Right lobe of liver (tissue), 4 donors: ENCODE data around the gene FARS2.

ENCODE experiments used
- POLR2A ChIP-seq: fragments of 450-650 bp; IDR thresholded peaks from one replicate; pipeline ENCODE4 v1.6.1; 2017; ENCODE audit warnings: antibody characterized with exemption, mild to moderate bottlenecking
- TF ChIP-seq, protein P1 (sequence below), 4 donors: fragments of 200-600 bp in 3 of 4; fragments of 450-650 bp in 1 of 4; IDR thresholded peaks; one replicate each; pipeline versions ENCODE4 v1.5.1 to v1.8.0; 2016 to 2022; ENCODE audit warnings: antibody characterized with exemption in 4 of 4, mild to moderate bottlenecking in 2 of 4
- donor health status: DM: no; HTN: no; CAD: no.
- donor health status: DM: no; HTN: no; CAD: no.
- donor health status: DM: no; HTN: yes; CAD: no.

DNA sequence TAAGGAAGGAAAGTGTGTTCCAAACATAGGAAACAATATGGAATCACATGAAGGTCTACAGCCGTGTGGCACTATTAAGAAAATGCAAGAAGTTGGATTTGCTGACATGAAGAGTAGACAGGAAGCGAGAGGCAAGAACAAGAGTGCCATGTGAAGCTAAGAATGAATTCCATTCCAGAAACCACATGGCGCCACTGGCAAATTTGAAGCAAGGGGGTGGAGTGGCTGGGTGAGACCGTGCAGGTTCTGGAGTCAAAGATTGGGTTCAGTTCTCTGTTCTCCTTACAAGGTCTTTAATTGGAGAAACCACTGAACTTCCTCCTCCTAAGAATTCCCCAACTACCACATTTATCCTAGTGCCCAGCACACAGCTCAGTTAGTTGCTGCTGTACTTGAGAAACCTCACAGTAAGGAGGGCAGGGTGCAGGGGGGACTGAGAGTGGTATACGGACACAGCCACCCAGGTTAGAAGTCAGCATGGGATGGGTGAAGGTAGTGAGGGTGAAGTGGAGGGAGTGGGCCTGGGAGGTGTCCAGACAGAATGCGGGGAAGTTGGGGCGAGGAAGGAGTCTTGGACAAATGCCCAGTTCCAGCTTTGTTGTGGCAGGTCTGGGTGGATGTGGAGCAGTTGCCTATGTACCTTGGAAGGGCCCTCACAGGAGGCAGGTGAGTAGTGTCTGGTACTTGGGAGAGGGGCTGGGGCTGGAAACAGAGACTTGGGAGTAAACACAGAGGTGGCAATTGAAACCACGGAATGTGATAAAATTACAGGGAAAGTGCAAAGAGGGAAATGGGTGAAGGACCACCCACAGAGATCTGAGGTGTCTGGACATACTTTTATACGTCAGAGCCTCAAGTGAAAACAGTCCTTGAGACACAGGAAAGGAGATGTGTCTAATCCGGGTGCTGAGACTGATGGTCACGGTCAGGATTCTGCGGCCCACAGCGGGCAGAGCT is 14.9 kb upstream of the FARS2 start:
- TF ChIP-seq, protein P1, sequence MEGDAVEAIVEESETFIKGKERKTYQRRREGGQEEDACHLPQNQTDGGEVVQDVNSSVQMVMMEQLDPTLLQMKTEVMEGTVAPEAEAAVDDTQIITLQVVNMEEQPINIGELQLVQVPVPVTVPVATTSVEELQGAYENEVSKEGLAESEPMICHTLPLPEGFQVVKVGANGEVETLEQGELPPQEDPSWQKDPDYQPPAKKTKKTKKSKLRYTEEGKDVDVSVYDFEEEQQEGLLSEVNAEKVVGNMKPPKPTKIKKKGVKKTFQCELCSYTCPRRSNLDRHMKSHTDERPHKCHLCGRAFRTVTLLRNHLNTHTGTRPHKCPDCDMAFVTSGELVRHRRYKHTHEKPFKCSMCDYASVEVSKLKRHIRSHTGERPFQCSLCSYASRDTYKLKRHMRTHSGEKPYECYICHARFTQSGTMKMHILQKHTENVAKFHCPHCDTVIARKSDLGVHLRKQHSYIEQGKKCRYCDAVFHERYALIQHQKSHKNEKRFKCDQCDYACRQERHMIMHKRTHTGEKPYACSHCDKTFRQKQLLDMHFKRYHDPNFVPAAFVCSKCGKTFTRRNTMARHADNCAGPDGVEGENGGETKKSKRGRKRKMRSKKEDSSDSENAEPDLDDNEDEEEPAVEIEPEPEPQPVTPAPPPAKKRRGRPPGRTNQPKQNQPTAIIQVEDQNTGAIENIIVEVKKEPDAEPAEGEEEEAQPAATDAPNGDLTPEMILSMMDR (IDR thresholded peaks at IDR 0.05): no peak
- no peak for TF ChIP-seq POLR2A
